T follicular helper cell (primary cell): ENCODE measurements around the gene CST7.
"Not testable (repeated sequence)": the region's sequence is repeated elsewhere in the genome, so short reads cannot be mapped to it uniquely, and the experiment has no call there.

Source experiments
- DNase-seq: peaks from one replicate; pipeline ENCODE4 v3.0.0-alpha.2; 2020; ENCODE audit warnings: low read depth

Gene CST7

DNA sequence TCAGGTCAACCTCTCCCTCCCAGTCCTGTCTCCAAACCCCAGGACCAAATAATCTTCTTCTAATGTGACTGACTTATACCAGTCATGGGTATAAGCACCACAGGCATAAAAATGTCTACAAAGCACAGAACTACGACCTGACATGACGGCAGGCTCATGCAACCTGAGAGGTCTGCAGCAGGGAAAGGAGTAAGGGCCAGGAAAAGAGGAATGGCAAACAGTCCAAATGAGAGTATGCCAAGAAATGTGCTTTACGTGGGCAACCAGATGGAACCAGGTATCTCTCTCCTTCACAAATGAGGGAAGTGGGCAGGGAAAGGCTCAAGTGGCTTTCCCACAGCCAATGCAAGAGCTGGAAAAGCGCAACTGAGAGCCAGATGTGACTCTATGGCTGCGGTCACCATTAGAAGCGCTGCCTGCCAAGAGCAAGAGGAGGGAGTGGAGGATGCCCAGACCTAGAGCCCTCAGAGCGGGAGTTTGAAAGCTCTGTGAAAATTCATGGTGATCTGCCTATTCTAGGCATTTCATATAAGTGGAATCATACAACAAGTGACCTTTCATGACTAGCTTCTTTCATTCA lies 37.5 kb downstream of the CST7 start:
- no peak for DNase-seq

DNA sequence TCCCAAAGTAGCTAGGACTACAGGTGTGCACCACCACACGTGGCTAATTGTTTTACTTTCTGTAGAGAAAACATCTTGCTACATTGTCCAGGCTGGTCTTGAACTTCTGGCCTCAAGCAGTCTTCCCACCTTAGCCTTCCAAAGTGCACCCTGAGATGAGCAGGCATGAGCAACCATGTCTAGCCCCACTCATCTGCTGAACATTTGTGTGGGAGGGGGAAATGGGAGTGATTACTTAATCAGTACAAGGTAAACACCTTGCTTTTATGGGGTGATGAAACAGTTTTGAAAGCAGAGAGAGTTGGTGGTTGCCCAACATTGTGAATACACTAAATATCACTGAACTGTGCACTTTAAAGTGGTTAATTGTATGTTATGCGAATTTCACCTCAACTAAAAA lies 38.2 kb downstream of the CST7 start:
- DNase-seq: no peak

DNA sequence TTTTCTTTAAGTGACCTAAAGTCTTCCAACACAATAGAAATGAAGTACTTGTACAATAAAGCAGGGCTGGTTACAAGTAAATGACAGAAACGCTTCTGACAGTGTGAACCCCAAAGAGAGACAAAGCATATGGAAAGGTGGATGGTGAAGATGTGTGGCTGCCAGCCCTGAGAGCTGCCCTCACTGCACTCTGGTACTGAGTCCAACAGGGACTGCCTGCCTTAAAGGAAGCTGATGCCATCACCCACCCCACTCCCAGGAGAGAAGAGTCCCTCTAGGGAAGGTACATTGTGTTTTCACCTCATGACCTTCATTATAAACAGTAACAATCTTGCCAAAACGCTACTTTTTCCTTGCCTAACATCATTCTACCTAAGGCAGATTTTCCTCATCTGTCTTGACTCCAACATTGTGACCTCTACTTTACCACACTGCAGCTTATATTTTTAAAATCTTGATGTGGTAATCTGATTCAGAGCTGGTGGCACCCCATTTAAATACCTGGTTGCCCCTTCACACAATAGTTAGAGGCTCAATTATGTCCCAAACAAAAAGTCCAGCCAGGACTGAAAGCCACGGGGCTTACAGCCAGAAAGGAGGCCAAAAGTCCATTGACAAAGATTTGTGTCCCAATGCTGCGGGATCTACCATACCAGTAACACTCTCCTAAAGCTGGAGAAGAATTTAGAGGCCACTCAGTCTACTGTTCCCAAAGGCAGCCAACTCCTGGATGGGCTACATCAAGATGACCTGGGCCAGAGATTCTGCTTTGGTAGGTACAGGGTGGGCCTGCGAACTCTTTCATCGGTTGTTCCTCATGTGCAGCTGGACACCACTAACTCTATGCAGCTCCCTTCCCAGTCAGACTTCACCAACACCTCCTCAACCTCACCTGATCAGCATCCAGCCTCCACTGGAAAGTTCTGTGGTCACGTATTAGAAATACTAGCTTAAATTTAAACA lies 39.1 kb downstream of the CST7 start:
- DNase-seq: no peak

DNA sequence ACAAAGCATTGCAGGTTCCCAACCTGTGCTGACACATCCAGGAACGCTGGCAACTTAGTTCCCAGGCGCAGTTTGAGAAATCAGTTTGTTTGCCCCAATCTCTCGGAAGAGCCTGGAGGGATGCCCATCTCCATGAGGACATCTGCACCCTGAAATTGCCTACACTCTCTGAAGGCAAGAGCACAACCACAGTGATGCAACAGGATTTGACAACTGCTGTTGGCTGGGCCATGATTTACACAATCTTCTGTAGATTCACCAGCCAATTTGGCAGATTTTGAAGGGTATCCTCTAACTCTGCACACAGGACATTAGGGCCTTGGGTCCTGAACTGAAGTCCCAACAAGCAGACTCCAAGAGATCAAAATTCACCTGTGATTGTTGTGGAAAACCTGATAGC lies 40.1 kb downstream of the CST7 start:
- no peak for DNase-seq

DNA sequence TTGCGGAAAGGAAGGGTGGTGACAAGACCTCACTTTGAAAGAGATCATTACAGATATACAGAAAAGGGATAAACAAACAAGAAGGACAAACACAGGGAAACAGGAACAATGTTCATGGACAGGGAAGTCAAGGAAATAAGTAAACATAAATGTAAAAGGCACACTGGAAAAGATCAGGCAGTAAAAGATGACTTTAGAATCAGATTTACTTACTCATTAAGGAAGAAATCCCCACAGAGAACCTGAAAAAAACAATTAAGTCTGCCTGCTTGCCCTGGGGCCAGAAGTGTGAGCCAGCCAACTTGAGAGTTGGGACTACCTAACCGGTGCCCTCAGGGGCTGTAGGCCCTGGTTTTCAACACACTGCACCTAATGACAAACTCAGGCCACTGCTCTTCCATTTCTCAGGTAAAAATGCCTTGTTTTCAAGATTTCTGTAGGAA lies 41.8 kb downstream of the CST7 start:
- DNase-seq: no peak

DNA sequence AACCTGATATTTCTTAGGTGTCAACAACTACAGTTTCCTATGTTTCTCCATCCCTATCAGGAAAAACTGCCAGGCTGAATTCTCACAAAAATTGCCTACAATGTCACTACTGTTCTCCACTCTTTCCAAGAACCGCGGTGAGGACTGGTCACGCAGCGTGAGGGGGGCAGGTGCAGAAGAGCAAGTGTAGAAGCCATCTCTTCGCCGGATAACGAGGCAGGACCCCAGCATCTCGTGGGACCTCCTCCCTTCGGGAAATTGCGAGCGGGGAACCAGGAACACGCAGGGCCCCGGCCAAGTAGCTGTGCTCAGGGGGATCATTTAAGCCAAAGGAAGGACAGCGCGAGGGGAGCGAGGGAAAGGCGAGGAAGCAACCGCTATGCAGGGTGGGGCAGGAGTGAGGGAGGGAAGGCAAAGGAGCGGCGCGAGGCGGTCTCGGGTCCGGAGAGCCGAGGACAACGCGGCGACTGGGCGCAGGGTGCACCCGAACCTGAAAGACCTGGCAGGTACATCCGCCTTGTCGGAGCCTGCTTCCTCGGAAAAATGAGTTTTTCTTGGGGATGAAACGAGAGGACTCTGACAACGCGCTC lies 42.9 kb downstream of the CST7 start:
- DNase-seq: no peak

DNA sequence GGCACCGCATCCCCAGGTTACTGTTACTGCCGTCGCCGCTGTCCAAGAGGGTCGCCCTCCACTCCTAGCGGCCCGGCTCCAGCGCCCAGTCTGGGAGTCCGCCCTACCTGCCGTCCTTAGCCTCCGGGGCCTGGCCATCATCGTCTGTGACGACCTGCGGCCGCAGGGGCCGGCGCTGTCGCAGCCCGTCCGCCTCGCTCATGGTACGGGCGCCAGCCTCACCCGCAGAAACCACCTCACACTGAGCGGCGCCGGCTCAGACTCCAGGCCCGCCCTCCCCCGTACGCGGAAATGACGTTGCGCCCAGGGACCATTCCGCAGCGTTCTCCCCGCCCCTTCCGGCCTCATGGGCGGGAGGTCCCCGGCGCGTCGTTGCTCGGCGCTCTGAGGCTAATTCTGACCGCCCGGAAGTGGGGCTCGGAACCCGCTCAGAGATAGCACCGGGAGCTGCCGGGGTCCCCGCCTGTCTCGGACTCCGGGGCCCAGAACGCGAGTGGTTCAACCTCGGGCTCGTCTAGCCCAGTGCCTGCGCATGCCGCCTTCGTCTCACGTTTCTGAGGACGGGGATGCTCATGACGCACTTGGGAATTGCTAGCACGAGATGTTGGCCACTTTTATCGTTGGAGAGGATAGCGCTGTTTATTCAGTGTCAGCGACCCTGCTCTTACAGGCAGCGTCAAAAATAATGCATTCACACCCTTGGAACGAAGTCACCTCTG lies 43.6 kb downstream of the CST7 start, which contains the start of gene APMAP:
Gene APMAP (minus strand): TSS at position 265 of the 719 bp plus-strand sequence. CDS start 63 bp downstream, at position 202.
- DNase-seq: peak; percentile 92

DNA sequence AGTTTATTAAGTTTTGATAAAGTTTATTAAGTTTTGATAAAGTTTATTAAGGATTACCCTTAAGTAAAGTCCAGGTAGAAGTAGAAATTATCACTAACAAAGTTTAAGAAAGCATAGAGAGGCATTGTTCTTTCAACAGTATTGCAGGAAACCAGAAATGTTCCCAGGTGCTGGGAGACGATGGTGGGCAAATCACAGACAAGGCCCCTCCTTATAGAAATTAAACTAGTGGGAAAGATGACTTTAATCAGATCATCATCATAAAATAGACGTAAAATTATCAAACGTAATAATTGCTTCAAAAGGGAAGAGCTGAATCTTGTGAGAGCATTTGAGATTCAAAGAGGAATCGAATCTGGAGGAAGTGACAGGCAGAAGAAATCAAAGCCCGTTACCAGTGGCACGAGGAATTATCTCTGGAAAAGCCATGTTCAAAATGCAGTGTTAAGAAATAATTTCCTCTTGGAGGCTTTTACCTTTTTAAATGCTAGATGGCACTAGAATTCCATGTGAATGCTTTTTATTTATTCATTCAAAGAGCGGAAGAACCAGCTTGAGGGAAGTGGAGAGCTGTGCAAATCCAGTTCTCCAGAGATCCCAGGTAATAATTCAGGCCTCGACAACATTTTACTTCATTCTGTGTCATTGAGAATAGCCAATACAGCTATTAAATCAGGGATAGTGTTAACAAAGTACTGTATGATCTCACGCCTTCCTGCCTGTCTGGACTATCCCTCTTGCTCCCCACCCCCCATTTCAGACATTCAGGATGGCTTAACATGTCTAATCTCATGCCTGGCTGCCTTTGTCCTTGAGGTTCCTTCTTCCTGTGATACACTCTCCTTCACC lies 44.5 kb downstream of the CST7 start:
- DNase-seq: no peak

DNA sequence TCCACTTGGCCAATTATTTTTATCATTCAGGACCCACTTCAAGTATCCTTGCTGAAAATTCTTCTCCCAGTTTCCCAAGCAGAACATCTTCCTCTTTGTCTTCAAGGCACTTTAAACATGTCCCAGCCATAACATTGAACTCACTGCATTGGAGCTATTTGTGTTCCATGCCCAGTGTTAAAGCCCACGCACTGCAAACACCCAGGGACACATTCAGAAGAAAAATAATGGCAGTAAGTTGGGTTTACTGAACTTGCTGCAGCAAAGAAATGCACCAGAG lies 45.1 kb downstream of the CST7 start:
- DNase-seq: no peak

DNA sequence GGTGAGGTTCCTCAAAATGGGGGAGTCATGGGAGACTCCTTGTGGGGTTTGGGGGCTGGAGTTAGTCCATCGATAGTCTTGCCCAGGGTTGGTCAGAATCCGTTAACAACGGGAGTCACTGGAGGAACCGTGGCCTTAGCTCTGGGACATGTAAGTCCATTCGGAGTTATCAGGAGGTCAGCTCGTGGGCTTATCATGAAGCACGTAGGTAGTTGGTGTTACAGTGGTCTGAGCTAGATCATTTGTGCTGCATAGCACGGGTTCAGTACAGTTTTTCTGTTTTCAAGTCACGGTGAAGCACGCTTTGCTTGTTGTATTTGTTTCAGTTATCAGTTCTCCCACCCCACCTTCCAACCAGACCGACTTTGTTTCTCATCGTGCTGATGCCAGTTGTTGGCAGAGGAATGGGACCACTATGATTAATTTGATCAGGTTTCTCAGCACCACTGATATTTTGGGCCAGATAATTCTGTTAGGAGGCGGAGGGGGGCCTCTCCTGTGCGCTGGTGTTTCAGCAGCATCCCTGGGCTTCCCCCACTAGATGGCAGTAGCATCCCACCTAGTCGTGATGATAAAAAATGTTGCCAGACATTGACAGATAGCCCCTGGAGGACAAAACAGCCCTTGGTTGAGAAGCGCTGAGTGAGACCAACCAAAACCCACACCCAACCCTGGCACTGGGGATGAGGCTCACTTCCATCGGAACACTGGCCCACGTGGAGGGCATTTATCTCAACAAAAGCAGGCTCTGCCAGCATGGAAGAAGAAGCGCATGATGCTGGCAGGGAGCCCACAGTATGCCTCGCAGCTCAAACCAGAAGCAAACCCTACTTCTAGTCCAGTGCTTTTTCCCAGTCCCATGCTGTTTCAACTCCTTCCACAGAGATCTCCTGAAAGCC lies 45.6 kb downstream of the CST7 start:
- DNase-seq: peak; percentile 74

DNA sequence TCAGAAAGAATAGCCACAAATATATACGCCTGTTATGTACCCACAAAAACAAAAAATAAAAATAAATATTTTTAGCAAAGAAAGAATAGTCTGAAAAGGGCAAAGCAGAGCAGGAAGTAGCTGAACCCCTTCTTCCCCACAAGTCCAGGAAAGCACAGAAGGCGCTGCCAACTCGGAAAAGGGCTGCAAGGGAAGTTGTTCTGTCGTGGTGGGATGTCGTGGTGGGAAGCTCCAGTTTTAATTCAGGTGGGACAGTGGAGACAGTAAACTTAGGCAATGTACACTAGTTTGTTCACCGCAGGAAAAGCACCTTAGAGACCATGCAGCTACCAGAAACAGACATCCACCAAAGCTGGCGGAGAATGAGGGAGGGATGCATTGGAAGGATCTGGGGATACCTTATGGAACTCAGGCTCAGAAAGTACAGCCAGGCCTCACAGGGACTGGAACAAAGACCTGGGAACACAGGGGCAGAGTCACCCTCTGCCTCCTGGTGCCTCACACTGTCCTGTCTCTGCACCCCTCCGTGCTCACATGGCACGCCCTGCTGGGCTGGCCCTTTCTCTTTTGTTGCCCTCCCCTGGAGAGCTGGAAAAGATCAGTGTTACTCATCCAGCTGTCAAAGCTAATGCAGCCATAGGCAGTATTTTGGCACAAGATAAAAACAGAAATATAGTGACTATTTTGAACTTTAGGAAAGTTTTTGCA lies 46.8 kb downstream of the CST7 start:
- no peak for DNase-seq

DNA sequence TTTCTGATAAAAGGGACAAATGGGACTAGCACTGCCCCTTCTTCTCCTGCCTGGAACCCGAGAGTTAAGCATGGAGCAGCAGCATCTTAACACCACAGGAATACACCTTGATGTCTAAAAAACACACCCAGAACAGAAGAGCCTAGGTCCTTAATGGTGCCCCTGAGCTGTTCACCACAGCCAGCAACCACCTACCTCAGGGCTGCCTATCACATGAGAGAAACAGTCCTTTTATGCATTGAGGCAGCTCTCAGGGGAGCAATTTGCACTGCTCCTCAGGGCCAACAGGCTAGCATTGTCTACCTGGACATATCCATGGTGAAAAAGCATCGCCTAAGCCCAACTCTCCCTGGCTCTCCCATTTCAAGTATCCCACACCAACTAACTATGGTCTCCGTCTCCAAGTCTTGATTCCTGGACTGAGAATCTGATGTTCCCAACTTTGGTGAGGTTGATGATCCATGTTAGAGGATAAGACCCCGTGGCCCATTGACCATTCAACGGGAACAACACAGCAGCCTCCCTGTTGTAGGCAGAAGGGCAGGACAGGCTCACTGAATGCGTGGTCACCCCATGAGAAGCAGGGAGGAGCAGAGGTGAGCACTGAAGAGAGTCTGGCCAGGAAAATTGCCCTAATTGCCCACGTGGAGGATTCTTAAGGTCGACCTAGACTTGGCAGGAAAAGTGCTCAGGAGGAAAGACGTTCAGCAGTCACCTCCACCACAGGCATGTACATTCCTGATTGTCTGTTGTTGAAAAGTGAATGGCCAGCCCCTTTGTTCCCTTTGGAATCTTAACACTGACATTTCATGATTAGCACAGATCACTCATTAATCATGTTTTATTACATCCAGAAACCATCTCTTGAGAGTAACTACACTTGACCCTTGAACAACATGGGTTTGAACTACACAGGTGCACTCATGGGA lies 47.6 kb downstream of the CST7 start:
- DNase-seq: no peak

DNA sequence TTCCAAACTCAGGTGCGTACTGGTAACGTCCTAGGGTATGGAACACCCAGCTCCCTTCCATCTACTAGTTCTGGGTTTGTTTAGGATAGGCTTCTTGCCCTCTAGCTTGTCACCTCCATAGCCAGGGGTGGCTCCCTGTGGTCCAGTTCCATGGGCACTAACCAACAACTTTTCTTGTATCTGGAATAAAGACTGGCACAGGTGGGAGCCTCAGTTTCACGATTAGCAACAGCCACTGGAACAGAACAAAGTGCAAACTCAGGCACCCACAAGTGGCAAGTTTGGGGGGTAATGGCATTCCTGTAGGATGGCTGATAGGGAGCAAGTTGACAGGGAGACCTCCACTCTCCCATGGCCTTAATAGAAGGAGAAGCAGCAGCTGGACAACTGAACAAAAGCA lies 49.1 kb downstream of the CST7 start:
- no peak for DNase-seq

DNA sequence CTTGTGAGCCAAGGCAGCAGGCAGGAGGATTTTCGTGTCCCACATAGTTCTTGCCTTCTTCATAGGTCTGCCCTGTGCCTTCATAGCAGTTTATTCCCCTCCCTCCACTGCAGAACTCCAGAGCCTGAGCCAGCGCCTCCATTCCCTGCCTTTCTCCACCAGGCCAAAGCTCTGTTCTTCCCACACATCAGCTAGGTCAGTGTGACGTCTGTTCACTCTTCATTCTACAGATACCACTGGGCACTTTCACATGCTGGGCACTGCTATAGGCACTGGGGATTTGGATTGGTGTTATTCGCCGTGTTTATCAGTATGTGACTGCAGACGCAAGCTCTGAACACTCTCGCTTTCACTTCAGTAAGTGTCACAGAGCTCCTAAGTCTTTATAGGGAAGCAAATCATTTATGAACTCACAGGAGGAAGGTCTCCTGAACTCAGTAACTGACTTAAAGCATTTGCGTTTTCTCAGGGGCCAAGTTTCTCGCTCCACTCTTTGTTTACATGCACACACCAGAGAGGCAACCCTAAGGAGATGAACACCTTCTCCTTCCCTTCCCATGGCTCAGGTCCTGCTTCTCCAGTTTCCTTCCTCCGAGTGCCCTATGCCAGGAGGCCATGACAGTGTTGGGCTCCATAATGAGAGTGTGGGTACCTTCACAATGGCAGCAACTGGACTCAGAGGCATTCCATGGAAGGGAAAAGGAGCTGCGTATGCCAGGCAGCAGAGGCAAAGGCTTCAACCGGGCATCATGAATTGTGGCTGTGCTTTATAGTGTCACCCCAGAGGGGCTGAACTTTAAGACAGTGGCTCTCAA lies 49.8 kb downstream of the CST7 start:
- DNase-seq: no peak

DNA sequence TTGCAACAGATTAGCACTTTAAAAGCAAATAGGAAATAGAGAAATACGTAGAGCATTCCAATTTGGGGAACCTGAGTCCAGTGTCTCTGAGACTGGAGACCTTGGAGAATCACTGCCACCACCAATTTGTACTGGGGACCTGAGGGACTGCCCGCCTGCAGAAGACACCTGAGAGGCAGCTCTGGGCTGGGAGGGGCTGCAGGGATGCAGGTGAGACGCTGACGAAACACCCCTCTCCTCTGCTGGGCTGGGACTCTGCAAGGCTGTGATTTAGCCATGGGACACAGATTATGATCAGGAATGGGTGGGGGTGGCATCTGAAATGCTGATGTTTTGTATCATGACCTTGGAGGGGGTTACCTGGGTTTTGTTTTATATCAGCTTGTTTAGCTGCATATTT lies 50.5 kb downstream of the CST7 start:
- DNase-seq: no peak

DNA sequence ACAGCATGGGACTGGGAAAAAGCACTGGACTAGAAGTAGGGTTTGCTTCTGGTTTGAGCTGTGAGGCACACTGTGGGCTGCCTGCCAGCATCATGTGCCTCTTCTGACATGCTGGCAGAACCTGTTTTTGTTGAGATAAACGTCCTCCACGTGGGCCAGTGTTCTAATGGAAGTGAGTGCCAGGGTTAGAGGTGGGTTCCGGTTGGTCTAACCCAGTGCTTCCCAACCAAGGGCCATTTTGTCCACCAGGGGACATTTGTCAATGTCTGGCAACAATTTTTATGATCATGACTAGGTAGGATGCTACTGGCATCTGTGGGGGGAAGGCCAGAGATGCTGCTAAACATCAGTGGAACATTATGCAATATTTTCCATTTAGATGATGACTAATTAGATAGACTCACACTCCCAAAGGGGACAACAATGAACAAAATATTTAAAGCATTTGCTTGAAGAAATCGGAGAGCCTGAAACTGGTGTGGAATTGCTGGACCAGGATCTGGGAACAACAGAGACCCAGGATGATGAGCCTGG lies 51.3 kb downstream of the CST7 start:
- DNase-seq: no peak

DNA sequence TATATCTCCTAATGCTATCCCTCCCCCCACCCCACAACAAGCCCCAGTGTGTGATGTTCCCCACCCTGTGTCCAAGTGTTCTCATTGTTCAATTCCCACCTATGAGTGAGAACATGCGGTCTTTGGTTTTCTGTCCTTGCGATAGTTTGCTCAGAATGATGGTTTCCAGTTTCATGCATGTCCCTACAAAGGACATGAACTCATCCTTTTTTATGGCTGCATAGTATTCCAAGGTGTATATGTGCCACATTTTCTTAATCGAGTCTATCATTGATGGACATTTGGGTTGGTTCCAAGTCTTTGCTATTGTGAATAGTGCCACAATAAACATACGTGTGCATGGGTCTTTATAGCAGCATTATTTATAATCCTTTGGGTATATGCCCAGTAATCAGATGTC lies 52.3 kb downstream of the CST7 start:
- DNase-seq: not testable (repeated sequence)

DNA sequence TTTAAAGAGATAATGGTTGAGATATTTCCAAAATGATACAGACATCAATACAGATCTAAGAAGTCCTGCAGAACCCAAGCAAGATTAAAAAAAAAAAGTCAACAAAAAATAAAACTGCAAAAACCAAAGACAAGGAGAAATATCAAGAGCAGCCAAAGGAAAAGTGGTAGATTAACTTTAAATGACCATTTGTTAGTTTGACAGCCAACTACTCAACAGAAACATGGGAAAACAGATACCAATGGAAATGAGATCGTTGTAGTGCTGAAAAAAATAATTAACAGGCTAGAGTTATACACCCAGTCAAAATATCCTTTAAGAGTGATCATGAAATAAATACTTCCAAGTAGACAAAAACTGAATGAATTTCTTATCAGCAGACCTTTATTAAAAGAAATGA lies 53.9 kb downstream of the CST7 start:
- DNase-seq: no peak
